Measurements from ENCODE around the gene TMEM30A.

TMEM30A gene

GRCh38 chr6:75211920-75212590 is 72.5 kb downstream of the TMEM30A start:
- no peak overlapping the region for H3K9ac ChIP-seq
- H3K36me3 ChIP-seq: no peaks in the 10 kb centered on the region
- H3K4me3 ChIP-seq: no peak overlapping the region
- H3K4me1 ChIP-seq: peaks cover 12% of the 10 kb centered on the region
- H3K4me2 ChIP-seq: no peak overlapping the region
- peaks cover 18% of the 10 kb centered on the region for H3K27me3 ChIP-seq
- peaks cover 8% of the 10 kb centered on the region for H3K9me3 ChIP-seq
- no peak for TF ChIP-seq Cebpa-rat (IDR thresholded peaks at IDR 0.05)
- H4K20me1 ChIP-seq: no peaks in the 10 kb centered on the region
- no peak overlapping the region for H3K27ac ChIP-seq

GRCh38 chr6:75210885-75211739 is 73.5 kb downstream of the TMEM30A start:
- peaks cover 12% of the 10 kb centered on the region for H3K4me1 ChIP-seq
- H4K20me1 ChIP-seq: no peaks in the 10 kb centered on the region
- H3K9ac ChIP-seq: no peak overlapping the region
- no peak overlapping the region for H3K4me3 ChIP-seq
- no peak overlapping the region for H3K27ac ChIP-seq
- no peak overlapping the region for H3K4me2 ChIP-seq
- H3K9me3 ChIP-seq: peaks cover 18% of the 10 kb centered on the region
- TF ChIP-seq Cebpa-rat (IDR thresholded peaks at IDR 0.05): no peak
- peaks cover 27% of the 10 kb centered on the region for H3K27me3 ChIP-seq
- no peaks in the 10 kb centered on the region for H3K36me3 ChIP-seq

- H3K4me1 ChIP-seq: peaks cover 12% of the 10 kb centered on the region
- peak overlapping the region; percentile 64; the same call in 1 of the 2 replicates for H3K4me3 ChIP-seq
- no peak for TF ChIP-seq Cebpa-rat (IDR thresholded peaks at IDR 0.05)
- peak overlapping the region; percentile 90 for H3K4me2 ChIP-seq
- H3K9me3 ChIP-seq: peaks cover 36% of the 10 kb centered on the region
- H3K9ac ChIP-seq: no peak overlapping the region
- H3K36me3 ChIP-seq: no peaks in the 10 kb centered on the region
- H3K27me3 ChIP-seq: peaks cover 46% of the 10 kb centered on the region
- no peaks in the 10 kb centered on the region for H4K20me1 ChIP-seq
- H3K27ac ChIP-seq: no peak overlapping the region
These were observed 75.3 kb downstream of the TMEM30A start for GRCh38 chr6:75209184-75209723.

GRCh38 chr6:75208298-75209183 is 76.1 kb downstream of the TMEM30A start:
- Histone ChIP-seq H3K27ac (no peak overlapping the region), H3K36me3 (no peaks in the 10 kb centered on the region), H3K4me2 (peak overlapping the region; percentile 90), H3K27me3 (peaks cover 53% of the 10 kb centered on the region), H3K4me1 (peaks cover 12% of the 10 kb centered on the region), H3K9me3 (peaks cover 41% of the 10 kb centered on the region), H3K4me3 (peak overlapping the region; percentile 64), H4K20me1 (no peaks in the 10 kb centered on the region), H3K9ac (0 out of 2 replicates have a peak overlapping the region, but pooled peaks have one; percentile 17)
- TF ChIP-seq Cebpa-rat (IDR thresholded peaks at IDR 0.05): no peak

- H3K4me3 ChIP-seq: 0 out of 2 replicates have a peak overlapping the region, but pooled peaks have one; percentile 33
- peaks cover 12% of the 10 kb centered on the region for H3K4me1 ChIP-seq
- no peaks in the 10 kb centered on the region for H3K36me3 ChIP-seq
- H3K27me3 ChIP-seq: peaks cover 71% of the 10 kb centered on the region
- no peaks in the 10 kb centered on the region for H4K20me1 ChIP-seq
- TF ChIP-seq Cebpa-rat (IDR thresholded peaks at IDR 0.05): no peak
- H3K27ac ChIP-seq: no peak overlapping the region
- H3K9ac ChIP-seq: no peak overlapping the region
- peaks cover 51% of the 10 kb centered on the region for H3K9me3 ChIP-seq
- no peak overlapping the region for H3K4me2 ChIP-seq
These were observed 77.8 kb downstream of the TMEM30A start for GRCh38 chr6:75206576-75207342.

GRCh38 chr6:75205776-75206575 is 78.6 kb downstream of the TMEM30A start, which contains the start of gene COL12A1:
Gene COL12A1, minus strand, starts transcription at chr6:75206053. Its CDS starts 3,261 bp downstream, at chr6:75202792.
- TF ChIP-seq Cebpa-rat (IDR thresholded peaks at IDR 0.05): no peak

GRCh38 chr6:75204959-75205775 is 79.4 kb downstream of the TMEM30A start:
- TF ChIP-seq Cebpa-rat (IDR thresholded peaks at IDR 0.05): no peak
- Histone ChIP-seq H3K4me1 (peaks cover 12% of the 10 kb centered on the region), H3K27me3 (peaks cover 73% of the 10 kb centered on the region), H3K4me3 (0 out of 2 replicates have a peak overlapping the region, but pooled peaks have one; percentile 5), H3K4me2 (no peak overlapping the region), H3K9ac (no peak overlapping the region), H3K36me3 (no peaks in the 10 kb centered on the region), H3K27ac (no peak overlapping the region), H4K20me1 (no peaks in the 10 kb centered on the region), H3K9me3 (peaks cover 53% of the 10 kb centered on the region)

More at GRCh38 chr6:75205776-75206575, 78.6 kb downstream of the TMEM30A start, which contains the start of gene COL12A1:
- Histone ChIP-seq H3K9ac (no peak within 1 kb of the TSS), H4K20me1 (no peaks in the 10 kb centered on the region), H3K4me1 (peaks cover 12% of the 10 kb centered on the region), H3K36me3 (no peaks in the 10 kb centered on the region), H3K4me2 (no peak within 1 kb of the TSS), H3K9me3 (peaks cover 53% of the 10 kb centered on the region), H3K27ac (no peak within 1 kb of the TSS), H3K4me3 (0 out of 2 replicates have a peak within 1 kb of the TSS, but pooled peaks have one; percentile 33), H3K27me3 (peaks cover 73% of the 10 kb centered on the region)

Data from BLaER1 (cell line).